ENCODE results near the gene NTF4. TPM values are rescaled to one million over a fixed set of nuclear protein-coding genes. Genes with fewer than 3 reads are reported as not detected.
A peak's percentile ranks its signal among the peaks of the same experiment; 100 is the strongest.

NTF4 gene
- total and polyA plus RNA-seq, 2 of the 8 experiments (the other 6 are each of a cell fraction or from before 2014, with no cell fraction given) = 3.1 to 6.5 TPM

- peaks cover 15 to 41% (median 38%) of the 10 kb centered on the region in 4 experiments for H3K36me3 ChIP-seq (ENCODE audit: control insufficient read depth in 2 of 4, insufficient read depth in 4 of 4, low read length in 3 of 4)
- H3K14ac ChIP-seq (ENCODE audit: insufficient read length) = no peak overlapping the region
- H2AK5ac ChIP-seq (ENCODE audit: low read depth, low read length) = no peak overlapping the region
- no peak overlapping the region for H3K18ac ChIP-seq (ENCODE audit: extremely low read depth, low read length)
- no peak overlapping the region for H3K4me2 ChIP-seq (ENCODE audit: insufficient read depth in 1 of 2, low read depth in 2 of 2, low read length in 2 of 2)
- no peaks in the 10 kb centered on the region; a peak in 1 of 7 replicates for H3K27me3 ChIP-seq (replicated peaks in 1 of 4; ENCODE audit: control insufficient read depth in 3 of 4, extremely low read depth in 1 of 4, insufficient read depth in 3 of 4, low read length in 3 of 4)
- no peak overlapping the region for H3K4me3 ChIP-seq (ENCODE audit: extremely low read depth in 1 of 4, insufficient read depth in 2 of 4, low read depth in 3 of 4, low read length in 4 of 4)
- no peak overlapping the region for H3K4ac ChIP-seq (replicated peaks; ENCODE audit: insufficient read length, low read depth, low read length)
- H4K8ac ChIP-seq (ENCODE audit: extremely low read depth, insufficient read depth, low read length) = no peak overlapping the region
- H3K9ac ChIP-seq (replicated peaks in 1 of 4; ENCODE audit: extremely low read depth in 1 of 4, low read depth in 3 of 4, low read length in 3 of 4) = no peak overlapping the region
- H2BK5ac ChIP-seq (ENCODE audit: low read depth, low read length) = no peak overlapping the region
- no peaks in the 10 kb centered on the region for H3K79me1 ChIP-seq (ENCODE audit: low read depth, low read length)
- H3K9me3 ChIP-seq (ENCODE audit: insufficient read depth in 2 of 2, low read depth in 1 of 2, low read length in 1 of 2) = no peaks in the 10 kb centered on the region
- no peak overlapping the region for H2BK20ac ChIP-seq (ENCODE audit: low read length)
- H3K23me2 ChIP-seq (ENCODE audit: low read depth, low read length) = peaks cover 7% of the 10 kb centered on the region
- H3K4me1 ChIP-seq (replicated peaks in 1 of 4; ENCODE audit: control insufficient read depth in 3 of 4, insufficient read depth in 4 of 4, low read length in 3 of 4) = peaks cover 0 to 4% (median 0%) of the 10 kb centered on the region in 4 experiments; a peak in 2 of 7 replicates
- ChIA-PET POLR2A (ENCODE audit: partially characterized antibody) (interaction anchor here (0.6 to 7.8 kb wide), 6 partner anchors 10 to 346 kb away, joined by 3 to 67 read pairs (median 4); partner anchors contain the start of gene PPFIA3), CTCF (ENCODE audit: partially characterized antibody) (interaction anchor here (0.9 to 2.9 kb wide), 7 partner anchors 11 to 116 kb away, joined by 3 to 20 read pairs (median 4); no protein-coding TSS in a partner anchor)
- H2BK12ac ChIP-seq (ENCODE audit: low read depth, low read length) = no peak overlapping the region
- H3K23ac ChIP-seq (ENCODE audit: insufficient read length) = no peak overlapping the region
- DNase-seq (ENCODE audit: low read depth in 1 of 2, low spot score in 2 of 2) (no peak), FAIRE-seq (no peak)
- no peak overlapping the region for H2AFZ ChIP-seq (ENCODE audit: low read length)
- H2BK120ac ChIP-seq (replicated peaks; ENCODE audit: low read depth, low read length) = no peak overlapping the region
- H3K27ac ChIP-seq (ENCODE audit: low read depth, low read length) = no peak overlapping the region
- no peak overlapping the region for H3K56ac ChIP-seq (replicated peaks; ENCODE audit: insufficient read length, low read depth, low read length)
- peaks cover 16 to 28% of the 10 kb centered on the region in 2 experiments for H4K20me1 ChIP-seq (replicated peaks in 1 of 2; ENCODE audit: control insufficient read depth in 1 of 2, insufficient read depth in 2 of 2, low read length in 2 of 2)
- H4K91ac ChIP-seq (replicated peaks; ENCODE audit: insufficient read length, low read length) = no peak overlapping the region
- no peaks in the 10 kb centered on the region for H3K79me2 ChIP-seq (ENCODE audit: control insufficient read depth in 1 of 2, insufficient read depth in 2 of 2, low read length in 2 of 2)
- no peak overlapping the region for H4K5ac ChIP-seq (ENCODE audit: insufficient read length, low read depth, low read length)
- TF ChIP-seq HDAC2 (IDR thresholded peaks at IDR 0.05; ENCODE audit: borderline replicate concordance in 1 of 2, low read depth in 2 of 2, low read length in 2 of 2) (no peak), RFX5 (IDR thresholded peaks at IDR 0.05; ENCODE audit: borderline replicate concordance, low read depth, low read length) (no peak), HDAC6 (IDR thresholded peaks at IDR 0.05; ENCODE audit: low read depth, low read length) (no peak), POLR2A (IDR thresholded peaks at IDR 0.05; ENCODE audit: control extremely low read depth in 1 of 2, low read depth in 2 of 2, low read length in 2 of 2) (0 out of 3 replicates have a peak, but pooled peaks of 1 of the 2 experiments have one; percentile 28), KDM1A (IDR thresholded peaks at IDR 0.05; ENCODE audit: borderline replicate concordance, low read length) (no peak), TBP (IDR thresholded peaks at IDR 0.05; ENCODE audit: low read depth, low read length) (no peak)
- 93% methylated on average over 8 of the region's 8 CpGs; no CpG with 5 or more reads in 1 of the 2 experiments for WGBS, 2 experiments (ENCODE audit: extremely low coverage in 1 of 2, insufficient coverage in 1 of 2, insufficient read length in 1 of 2, insufficient replicate concordance in 2 of 2, low coverage in 1 of 2, low lambda C conversion rate in 2 of 2, missing lambda C conversion rate in 1 of 2)
- H2BK15ac ChIP-seq (ENCODE audit: low read length) = no peak overlapping the region
Measured at GRCh38 chr19:49109569-49110233, 45.1 kb upstream of the NTF4 start.

Measured in H1 (cell line).